ENCODE measurements around the gene KCNA2.

The KCNA2 gene

GRCh38 chr1:110628323-110629105, 22.4 kb upstream of the KCNA2 start:
- no peak for DNase-seq

GRCh38 chr1:110627764-110628163, 21.6 kb upstream of the KCNA2 start:
- DNase-seq: no peak

GRCh38 chr1:110626889-110627288, 20.7 kb upstream of the KCNA2 start:
- no peak for DNase-seq

- no peak for DNase-seq
Measured at GRCh38 chr1:110620686-110621085, 14.5 kb upstream of the KCNA2 start.

GRCh38 chr1:110620250-110620615, 14.1 kb upstream of the KCNA2 start:
- DNase-seq: no peak

- peak; percentile 91 for DNase-seq
Measured at GRCh38 chr1:110619412-110620249, 13.5 kb upstream of the KCNA2 start.

GRCh38 chr1:110618668-110619067, 12.5 kb upstream of the KCNA2 start:
- DNase-seq: no peak

GRCh38 chr1:110617589-110617988, 11.4 kb upstream of the KCNA2 start:
- no peak for DNase-seq

GRCh38 chr1:110617116-110617515, 11.0 kb upstream of the KCNA2 start:
- no peak for DNase-seq

GRCh38 chr1:110616587-110616986, 10.4 kb upstream of the KCNA2 start:
- DNase-seq: no peak

GRCh38 chr1:110615548-110616130, 9.5 kb upstream of the KCNA2 start:
- peak; percentile 92 for DNase-seq

- DNase-seq: no peak
Measured at GRCh38 chr1:110612060-110612745, 6.0 kb upstream of the KCNA2 start.

GRCh38 chr1:110610696-110611286, 4.6 kb upstream of the KCNA2 start:
- DNase-seq: no peak

GRCh38 chr1:110610084-110610483, 3.9 kb upstream of the KCNA2 start:
- no peak for DNase-seq

GRCh38 chr1:110608247-110608646, 2.1 kb upstream of the KCNA2 start:
- DNase-seq: peak; percentile 3

GRCh38 chr1:110607536-110608230, 1.5 kb upstream of the KCNA2 start:
- DNase-seq: no peak

GRCh38 chr1:110606657-110607535, 738 bp upstream of the KCNA2 start:
- DNase-seq: peak; percentile 80

- DNase-seq: no peak
Measured at GRCh38 chr1:110605446-110605845, 712 bp downstream of the KCNA2 start.

GRCh38 chr1:110604586-110605148, 1.5 kb downstream of the KCNA2 start:
- no peak for DNase-seq

GRCh38 chr1:110603058-110603457, 3.1 kb downstream of the KCNA2 start:
- DNase-seq: no peak

- DNase-seq: no peak
Measured at GRCh38 chr1:110602466-110602865, 3.7 kb downstream of the KCNA2 start.

Data from eye (tissue), 1 donor.